HFFc6 (cell line): ENCODE data around the gene CAST. TPM values are rescaled to one million over a fixed set of nuclear protein-coding genes. Genes with fewer than 3 reads are reported as not detected.
A peak's percentile ranks its signal among the peaks of the same experiment; 100 is the strongest.

Experiments
- DNase-seq: peaks from one replicate; pipeline ENCODE4 v3.0.0-alpha.2; 2018
- H3K27ac Mint-ChIP-seq: 2 replicates; pipeline ENCODE4 v1.8.0; 2020; ENCODE audit warnings: mild to moderate bottlenecking, mixed read lengths
- H3K27me3 Mint-ChIP-seq: 2 replicates; pipeline ENCODE4 v1.8.0; 2021; ENCODE audit warnings: mild to moderate bottlenecking, moderate library complexity, mixed read lengths; ENCODE audit not compliant: insufficient read depth
- H3K36me3 Mint-ChIP-seq: 2 replicates; pipeline ENCODE4 v1.8.0; 2021; ENCODE audit warnings: low read depth, mixed read lengths
- H3K4me1 Mint-ChIP-seq: 2 replicates; pipeline ENCODE4 v1.8.0; 2020; ENCODE audit warnings: low read depth, mixed read lengths
- H3K4me3 Mint-ChIP-seq: 2 replicates; pipeline ENCODE4 v1.8.0; 2020; ENCODE audit warnings: mild to moderate bottlenecking, moderate library complexity, mixed read lengths
- H3K9me3 Mint-ChIP-seq: 2 replicates; pipeline ENCODE4 v1.8.0; 2020; ENCODE audit warnings: mild to moderate bottlenecking, mixed read lengths
- total RNA-seq, 6 experiments: library from RNA; stranded (reverse); fragmentation: NEBNext Ultra II Directional; extraction: Animal tissue kit (Norgen Biotek cat#: 25700); gene quantifications; 2 replicates in 1 of 6; 3 replicates in 5 of 6; pipeline ENCODE4 v1.2.3, GENCODE V29; 2021
- TF ChIP-seq, protein P1 (sequence below): fragments of 200-600 bp; sonication (generic); IDR thresholded peaks from 2 replicates; pipeline ENCODE4 v1.5.0; 2021; ENCODE audit warnings: antibody characterized with exemption, mild to moderate bottlenecking

The CAST gene
- total RNA-seq, 6 experiments from 2014 or later, result 274 to 342 (median 322) TPM

DNA sequence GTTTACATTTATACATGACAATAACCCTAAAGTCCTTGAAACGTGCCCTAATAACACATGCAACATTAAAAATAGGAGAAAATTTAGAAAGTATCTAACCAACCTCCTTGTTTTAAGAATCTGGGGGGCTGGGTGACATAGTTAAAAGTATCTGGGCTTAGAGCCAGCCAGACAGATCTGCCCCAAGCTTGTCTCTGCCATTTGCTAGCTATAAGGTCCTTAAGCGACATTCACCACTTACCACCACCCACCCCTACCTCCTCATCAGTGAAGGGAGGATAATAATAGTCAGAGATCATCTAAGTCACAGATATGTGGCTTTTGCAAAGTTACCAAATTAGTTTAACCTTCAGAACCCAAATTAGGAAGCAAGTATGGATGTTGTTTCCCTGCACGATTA lies 33.8 kb upstream of the CAST start:
- Mint-ChIP-seq H3K36me3 (no peaks in the 10 kb centered on the region), H3K27ac (0 out of 2 replicates have a peak overlapping the region, but pooled peaks have one; percentile 31), H3K4me3 (no peak overlapping the region), H3K4me1 (peaks cover 67% of the 10 kb centered on the region), H3K27me3 (no peaks in the 10 kb centered on the region; the same call in 1 of the 2 replicates), H3K9me3 (no peaks in the 10 kb centered on the region)
- TF ChIP-seq, protein P1, sequence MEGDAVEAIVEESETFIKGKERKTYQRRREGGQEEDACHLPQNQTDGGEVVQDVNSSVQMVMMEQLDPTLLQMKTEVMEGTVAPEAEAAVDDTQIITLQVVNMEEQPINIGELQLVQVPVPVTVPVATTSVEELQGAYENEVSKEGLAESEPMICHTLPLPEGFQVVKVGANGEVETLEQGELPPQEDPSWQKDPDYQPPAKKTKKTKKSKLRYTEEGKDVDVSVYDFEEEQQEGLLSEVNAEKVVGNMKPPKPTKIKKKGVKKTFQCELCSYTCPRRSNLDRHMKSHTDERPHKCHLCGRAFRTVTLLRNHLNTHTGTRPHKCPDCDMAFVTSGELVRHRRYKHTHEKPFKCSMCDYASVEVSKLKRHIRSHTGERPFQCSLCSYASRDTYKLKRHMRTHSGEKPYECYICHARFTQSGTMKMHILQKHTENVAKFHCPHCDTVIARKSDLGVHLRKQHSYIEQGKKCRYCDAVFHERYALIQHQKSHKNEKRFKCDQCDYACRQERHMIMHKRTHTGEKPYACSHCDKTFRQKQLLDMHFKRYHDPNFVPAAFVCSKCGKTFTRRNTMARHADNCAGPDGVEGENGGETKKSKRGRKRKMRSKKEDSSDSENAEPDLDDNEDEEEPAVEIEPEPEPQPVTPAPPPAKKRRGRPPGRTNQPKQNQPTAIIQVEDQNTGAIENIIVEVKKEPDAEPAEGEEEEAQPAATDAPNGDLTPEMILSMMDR, result no peak
- DNase-seq, result no peak

DNA sequence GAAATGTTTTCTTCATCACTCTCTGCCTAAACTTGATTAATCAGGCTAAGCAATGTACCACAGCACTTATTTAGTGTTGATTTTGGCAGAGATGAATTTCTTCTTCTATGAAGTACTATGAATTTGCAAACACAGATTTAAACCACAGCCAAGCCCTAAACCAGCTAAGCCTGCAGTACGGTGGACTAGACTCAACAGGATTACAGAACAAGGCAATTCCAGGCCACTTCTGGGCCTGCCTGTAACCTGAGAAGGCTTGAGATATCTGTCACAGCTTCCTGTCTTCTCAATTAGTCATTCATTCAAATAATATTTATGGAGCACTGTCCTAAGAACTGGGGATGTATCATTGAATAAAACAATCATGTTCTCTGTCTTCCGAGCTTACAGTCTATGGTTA lies 32.4 kb upstream of the CAST start:
- no peaks in the 10 kb centered on the region for H3K36me3 Mint-ChIP-seq
- no peaks in the 10 kb centered on the region; the same call in 1 of the 2 replicates for H3K27me3 Mint-ChIP-seq
- TF ChIP-seq, protein P1, result no peak
- peak overlapping the region; percentile 79 for H3K27ac Mint-ChIP-seq
- no peaks in the 10 kb centered on the region for H3K9me3 Mint-ChIP-seq
- H3K4me1 Mint-ChIP-seq, result peaks cover 79% of the 10 kb centered on the region
- H3K4me3 Mint-ChIP-seq, result peak overlapping the region; percentile 61
- DNase-seq, result peak; percentile 88

DNA sequence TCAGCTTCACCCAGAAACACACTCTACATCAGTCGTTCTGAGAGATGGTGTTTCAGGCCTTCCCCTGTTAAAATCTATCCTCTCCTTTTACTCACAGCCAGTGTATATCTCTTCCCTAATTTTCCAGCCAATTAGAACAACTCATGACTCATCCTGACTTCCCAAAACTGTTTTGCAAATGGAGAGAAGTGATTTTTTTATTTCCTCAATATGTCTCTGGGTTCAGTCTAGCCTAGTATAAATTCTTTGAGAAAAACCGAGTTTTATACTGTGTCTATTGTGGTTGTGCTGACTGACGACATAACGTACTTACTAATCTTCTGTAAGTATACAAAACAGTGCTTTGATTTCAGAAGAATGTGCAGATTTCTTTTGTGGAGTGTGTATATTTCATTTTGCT lies 28.4 kb upstream of the CAST start:
- peaks cover 48% of the 10 kb centered on the region for H3K4me1 Mint-ChIP-seq
- no peak overlapping the region for H3K27ac Mint-ChIP-seq
- no peaks in the 10 kb centered on the region for H3K36me3 Mint-ChIP-seq
- H3K27me3 Mint-ChIP-seq, result no peaks in the 10 kb centered on the region; the same call in 1 of the 2 replicates
- DNase-seq, result no peak
- TF ChIP-seq, protein P1, result no peak
- H3K4me3 Mint-ChIP-seq, result peak overlapping the region; percentile 7; the same call in 1 of the 2 replicates
- no peaks in the 10 kb centered on the region for H3K9me3 Mint-ChIP-seq

DNA sequence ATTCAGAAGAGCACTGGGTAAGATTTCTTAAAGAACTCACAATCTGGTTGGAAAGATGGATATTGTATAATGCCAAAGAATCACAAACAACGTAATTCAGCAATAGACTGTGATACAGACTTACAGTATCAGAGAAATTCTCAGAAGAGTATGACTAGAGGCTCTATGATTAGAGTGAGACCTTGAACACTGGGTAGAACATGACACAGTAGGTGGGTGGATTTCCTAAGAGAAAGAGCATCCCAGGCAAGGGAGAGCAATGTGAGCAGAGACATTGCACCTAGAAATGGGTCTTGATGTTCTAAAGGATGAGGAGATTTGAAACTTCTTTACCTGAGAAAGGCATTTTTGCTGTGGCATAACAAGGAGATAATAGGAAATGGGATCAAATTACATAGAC lies 27.3 kb upstream of the CAST start:
- TF ChIP-seq, protein P1, result no peak
- Mint-ChIP-seq H3K4me1 (peaks cover 40% of the 10 kb centered on the region), H3K9me3 (no peaks in the 10 kb centered on the region), H3K4me3 (no peak overlapping the region), H3K36me3 (no peaks in the 10 kb centered on the region), H3K27me3 (no peaks in the 10 kb centered on the region; the same call in none of the 2 replicates), H3K27ac (no peak overlapping the region)
- no peak for DNase-seq

DNA sequence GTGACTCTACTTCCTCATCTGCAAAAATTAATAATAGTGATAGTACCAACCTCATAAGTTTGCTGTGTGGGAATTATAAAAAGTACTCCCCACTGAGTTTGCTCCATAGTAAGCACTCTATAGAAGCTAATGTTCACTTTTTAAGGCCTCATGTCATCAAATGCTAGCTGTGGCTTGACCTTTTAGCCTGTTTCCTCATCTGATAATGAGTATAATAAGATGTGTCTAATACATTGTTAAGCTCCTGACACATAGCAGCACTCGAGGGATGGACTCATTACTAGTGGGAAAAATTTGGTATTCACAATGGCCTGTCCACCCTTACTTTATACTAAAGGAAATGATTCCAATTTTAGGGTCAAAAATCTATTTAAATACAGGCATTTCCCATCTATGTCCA lies 26.1 kb upstream of the CAST start:
- no peaks in the 10 kb centered on the region for H3K36me3 Mint-ChIP-seq
- H3K4me3 Mint-ChIP-seq, result no peak overlapping the region
- no peaks in the 10 kb centered on the region; the same call in none of the 2 replicates for H3K27me3 Mint-ChIP-seq
- TF ChIP-seq, protein P1, result no peak
- H3K4me1 Mint-ChIP-seq, result peaks cover 29% of the 10 kb centered on the region
- no peak for DNase-seq
- H3K27ac Mint-ChIP-seq, result no peak overlapping the region
- H3K9me3 Mint-ChIP-seq, result no peaks in the 10 kb centered on the region

DNA sequence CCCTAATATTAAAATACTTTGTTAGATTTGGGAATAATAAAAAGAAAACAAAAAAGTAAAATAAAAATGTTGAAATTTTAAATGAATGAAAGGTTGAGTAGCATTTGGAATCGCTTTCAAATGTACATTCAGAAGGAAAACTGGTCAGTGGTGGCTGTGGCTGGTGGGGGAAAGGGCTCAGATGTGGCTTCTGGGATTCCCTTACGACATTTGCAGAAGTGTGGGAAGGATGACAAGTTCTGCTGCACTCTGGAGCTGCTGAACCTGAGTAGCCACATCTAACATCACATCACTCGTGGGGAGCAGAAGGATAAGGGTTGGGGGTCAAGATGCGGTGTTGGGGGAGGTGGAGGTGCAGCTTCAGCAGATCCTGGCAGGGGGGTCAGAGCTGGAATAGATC lies 25.6 kb upstream of the CAST start:
- Mint-ChIP-seq H3K4me3 (no peak overlapping the region), H3K4me1 (peaks cover 30% of the 10 kb centered on the region), H3K27ac (no peak overlapping the region), H3K36me3 (no peaks in the 10 kb centered on the region), H3K9me3 (no peaks in the 10 kb centered on the region), H3K27me3 (peaks cover 2% of the 10 kb centered on the region)
- TF ChIP-seq, protein P1, result no peak
- no peak for DNase-seq
